HG03520 (cell line): ENCODE results near the gene PARD3.

Experiments used
- ATAC-seq: cut with Tn5 transposase; IDR thresholded peaks from one replicate; pipeline ENCODE4 v1.9.1; 2021; ENCODE audit warnings: mild to moderate bottlenecking, moderate library complexity; ENCODE audit not compliant: unreplicated experiment

Gene PARD3

GRCh38 chr10:34244756-34245484 is 570.2 kb downstream of the PARD3 start:
- no peak for ATAC-seq

- ATAC-seq: no peak
Measured at GRCh38 chr10:34241226-34242000, 573.7 kb downstream of the PARD3 start.

GRCh38 chr10:34240039-34240438 is 575.1 kb downstream of the PARD3 start:
- no peak for ATAC-seq

GRCh38 chr10:34237898-34238455 is 577.1 kb downstream of the PARD3 start:
- no peak for ATAC-seq

GRCh38 chr10:34236931-34237330 is 578.2 kb downstream of the PARD3 start:
- no peak for ATAC-seq

GRCh38 chr10:34235164-34235832 is 579.8 kb downstream of the PARD3 start:
- no peak for ATAC-seq

GRCh38 chr10:34232481-34232880 is 582.6 kb downstream of the PARD3 start:
- ATAC-seq: no peak

GRCh38 chr10:34231441-34232180 is 583.5 kb downstream of the PARD3 start:
- no peak for ATAC-seq

GRCh38 chr10:34229917-34230316 is 585.2 kb downstream of the PARD3 start:
- ATAC-seq: no peak

- no peak for ATAC-seq
Measured at GRCh38 chr10:34228066-34228465, 587.0 kb downstream of the PARD3 start.

- ATAC-seq: no peak
Measured at GRCh38 chr10:34224639-34225038, 590.5 kb downstream of the PARD3 start.

- no peak for ATAC-seq
Measured at GRCh38 chr10:34223658-34224057, 591.4 kb downstream of the PARD3 start.

GRCh38 chr10:34222359-34222758 is 592.7 kb downstream of the PARD3 start:
- no peak for ATAC-seq

- no peak for ATAC-seq
Measured at GRCh38 chr10:34219753-34220548, 595.1 kb downstream of the PARD3 start.

- ATAC-seq: no peak
Measured at GRCh38 chr10:34217524-34217923, 597.6 kb downstream of the PARD3 start.

GRCh38 chr10:34216348-34216945 is 598.6 kb downstream of the PARD3 start:
- ATAC-seq: no peak

- no peak for ATAC-seq
Measured at GRCh38 chr10:34213805-34214197, 601.3 kb downstream of the PARD3 start.

- ATAC-seq: no peak
Measured at GRCh38 chr10:34213193-34213804, 601.8 kb downstream of the PARD3 start.

- ATAC-seq: no peak
Measured at GRCh38 chr10:34207343-34207742, 607.8 kb downstream of the PARD3 start.
